ENCODE data around the gene SIPA1.

GRCh38 chr11:65634905-65635731, 2.8 kb upstream of the SIPA1 start:
- TF ChIP-seq YY1 (IDR thresholded peaks at IDR 0.05; ENCODE audit: insufficient read depth, insufficient read length) (no peak), ZNF274 (IDR thresholded peaks at IDR 0.05; ENCODE audit: low read depth, low read length) (no peak), SUZ12 (IDR thresholded peaks at IDR 0.05; ENCODE audit: extremely low read depth, insufficient read depth, insufficient read length) (no peak)
